ENCODE measurements around the gene CMC2.

Gene CMC2

DNA sequence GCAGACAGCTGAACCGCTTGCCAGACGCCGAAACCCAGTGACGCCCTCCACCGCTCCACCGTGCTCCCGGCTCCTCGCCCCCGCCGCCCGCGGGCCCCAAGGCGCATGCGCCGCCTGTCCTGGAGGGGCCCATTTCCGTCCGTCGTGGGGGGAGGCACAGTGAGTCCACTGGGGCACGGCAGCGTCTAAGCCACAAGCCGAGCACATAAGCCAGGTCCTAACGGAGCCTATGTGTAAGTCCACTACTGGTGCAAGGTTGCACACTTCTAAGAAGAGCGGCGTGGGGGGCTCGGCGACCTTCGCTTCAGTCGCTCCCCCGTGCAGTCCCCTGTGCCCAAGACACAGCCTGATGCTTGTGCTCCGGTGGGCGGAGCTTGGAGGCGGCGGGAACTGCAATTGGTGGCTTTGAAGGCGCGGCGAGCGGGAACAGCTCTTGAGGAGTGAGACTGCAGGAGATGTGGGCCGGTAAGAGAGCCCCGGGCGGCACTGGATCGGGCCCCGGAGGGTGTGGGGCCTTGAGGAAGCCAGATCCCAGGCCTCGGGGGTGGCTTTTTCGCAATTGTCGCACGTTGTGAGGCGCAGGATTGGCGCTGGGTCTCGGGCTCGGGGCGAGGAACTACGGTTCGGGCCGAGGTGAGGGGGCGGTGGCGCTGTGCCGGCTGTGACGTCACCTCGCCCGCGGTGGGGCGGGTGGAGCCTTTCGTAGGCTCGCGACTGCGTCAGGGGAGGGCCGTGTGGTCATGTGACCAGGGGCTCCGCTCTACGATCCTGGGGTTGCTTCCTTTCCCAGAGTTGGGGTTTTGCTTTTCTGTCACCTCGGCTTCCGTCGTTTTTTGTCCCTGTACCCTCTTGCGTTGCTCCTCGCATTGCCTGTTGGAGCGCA is at the start of gene CMC2, which contains the start of gene CENPN:
TSS of gene CMC2 (minus strand) at position 73 of the 883 bp plus-strand sequence. CDS start 9,491 bp downstream, outside the sequence.
TSS of gene CENPN (plus strand) at position 402 of the 883 bp plus-strand sequence. CDS start 4,726 bp downstream, outside the sequence.
- DNase-seq (ENCODE audit: low read depth, low spot score): peak; percentile 99

DNA sequence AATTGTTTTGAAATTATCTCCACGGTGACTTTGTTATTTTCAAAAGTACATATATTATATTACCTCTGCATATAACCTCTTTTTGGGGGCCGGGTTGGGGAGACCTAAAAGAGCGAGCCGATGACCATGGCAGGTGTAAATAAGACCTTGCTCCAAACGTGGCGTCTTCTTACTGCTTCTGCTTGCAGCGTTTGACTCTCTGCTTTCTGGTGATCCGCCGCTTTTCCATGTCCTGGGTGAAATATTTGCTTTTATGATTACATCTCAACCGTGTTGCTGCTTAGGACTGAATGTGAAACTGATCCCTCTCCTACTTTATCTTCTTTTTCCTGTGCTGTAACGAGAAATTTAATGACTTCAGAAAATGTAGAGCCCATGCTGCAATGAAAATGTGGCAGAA is 47.1 kb upstream of the CMC2 start:
- DNase-seq (ENCODE audit: low read depth, low spot score): no peak

DNA sequence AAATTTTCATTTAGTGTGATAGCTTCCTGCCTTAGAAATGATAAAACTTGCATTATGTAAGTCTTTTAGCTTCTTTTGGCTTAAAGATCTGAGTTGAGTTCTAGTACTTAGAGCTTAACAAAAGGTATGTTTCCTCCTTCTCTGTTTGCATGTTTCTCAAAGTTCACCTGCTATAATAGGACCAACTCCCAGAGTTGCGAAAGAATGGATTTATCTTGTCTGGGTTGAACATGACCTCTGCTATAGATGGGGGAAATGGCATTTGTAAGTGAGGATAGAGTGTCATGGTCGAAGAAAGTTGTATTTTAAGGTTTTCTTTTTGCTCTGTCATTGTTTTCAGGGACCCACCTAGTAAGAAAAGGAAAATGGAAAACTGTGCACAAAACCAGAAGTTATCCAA is 36.1 kb upstream of the CMC2 start:
- DNase-seq (ENCODE audit: low read depth, low spot score): no peak

DNA sequence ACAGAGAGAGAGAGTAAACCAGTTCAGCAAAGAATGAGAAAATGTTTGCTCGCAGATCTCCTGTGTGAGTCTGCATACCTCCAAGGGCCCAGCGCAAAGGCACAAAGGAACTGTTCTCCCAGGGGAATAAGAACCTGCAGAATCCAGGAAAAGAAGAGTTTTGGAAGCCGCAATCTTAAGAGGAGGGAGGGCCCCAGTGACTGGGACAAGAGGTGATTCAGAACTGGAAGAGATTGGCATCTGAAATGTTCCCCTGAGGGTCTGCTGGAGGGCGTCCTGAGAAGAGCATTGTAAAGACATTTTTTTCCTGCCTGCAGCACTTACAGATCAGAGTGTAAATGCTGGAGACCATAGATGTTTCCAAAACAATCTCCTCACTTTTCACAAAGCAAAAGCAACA is 35.0 kb upstream of the CMC2 start:
- DNase-seq (ENCODE audit: low read depth, low spot score): peak; percentile 73

DNA sequence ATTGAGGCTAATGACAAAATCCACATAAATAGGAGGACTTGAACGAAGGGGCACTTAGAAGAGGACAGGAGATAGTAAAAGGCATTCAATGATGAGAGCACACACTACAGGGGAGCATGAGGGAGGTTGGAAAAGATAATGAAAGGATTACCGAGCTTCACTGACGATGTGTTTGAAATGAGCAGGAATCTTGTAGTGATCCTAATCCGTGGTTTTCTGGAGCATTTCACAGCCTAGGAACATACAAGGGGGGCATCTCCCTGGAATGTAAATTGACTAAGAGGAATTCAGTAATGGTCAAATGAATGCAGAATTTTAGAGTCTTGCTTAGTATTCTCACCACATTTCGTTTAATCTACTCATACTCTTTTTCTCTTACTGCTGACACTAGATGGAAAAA is 34.2 kb upstream of the CMC2 start:
- no peak for DNase-seq (ENCODE audit: low read depth, low spot score)

DNA sequence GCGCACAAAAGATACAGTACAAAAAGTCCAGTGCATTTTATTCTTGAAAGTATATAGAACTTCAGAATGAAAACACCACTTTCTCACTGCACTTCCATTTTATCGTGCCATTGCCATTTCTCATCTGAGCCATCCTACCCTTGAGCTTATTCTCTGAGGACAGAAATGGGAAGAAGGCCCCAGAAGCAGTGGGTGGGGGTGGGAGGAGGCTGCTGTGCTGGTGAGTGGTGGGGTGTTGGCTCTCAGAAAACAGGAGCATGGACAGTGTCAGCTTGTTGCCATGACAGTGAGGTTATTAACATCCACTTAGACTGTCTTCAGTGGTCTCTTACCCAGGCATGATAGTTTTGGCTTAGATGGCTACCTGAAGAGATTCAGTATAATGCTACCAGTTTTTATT is 33.4 kb upstream of the CMC2 start:
- DNase-seq (ENCODE audit: low read depth, low spot score): no peak

DNA sequence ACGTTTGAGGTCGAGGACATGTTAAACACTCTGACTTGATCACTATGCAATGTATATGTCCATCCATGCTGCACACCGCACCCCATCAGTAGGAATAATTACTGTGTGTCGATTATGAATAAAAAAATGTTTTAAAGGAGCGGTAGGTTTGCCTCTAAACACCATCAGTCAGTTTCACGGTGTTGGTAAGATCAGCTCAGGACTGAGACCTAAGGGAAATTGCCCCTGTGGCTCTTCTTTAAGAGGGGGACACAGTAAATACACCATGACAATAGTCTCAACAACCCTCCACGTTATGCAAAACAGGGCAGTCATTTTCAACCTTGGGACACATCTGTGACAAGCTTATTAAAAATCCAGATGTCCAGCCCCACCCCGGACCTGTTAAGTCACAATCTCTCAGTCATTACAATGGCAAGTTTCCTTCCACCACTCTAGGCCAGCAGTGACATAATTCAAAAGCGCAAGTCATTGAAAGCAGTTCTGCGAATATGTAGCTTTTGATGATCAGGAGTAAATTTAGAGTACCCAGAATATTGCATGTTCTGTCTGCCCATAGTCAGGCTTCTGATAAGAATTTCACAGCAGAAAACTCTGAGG is 30.2 kb upstream of the CMC2 start:
- DNase-seq (ENCODE audit: low read depth, low spot score): no peak

DNA sequence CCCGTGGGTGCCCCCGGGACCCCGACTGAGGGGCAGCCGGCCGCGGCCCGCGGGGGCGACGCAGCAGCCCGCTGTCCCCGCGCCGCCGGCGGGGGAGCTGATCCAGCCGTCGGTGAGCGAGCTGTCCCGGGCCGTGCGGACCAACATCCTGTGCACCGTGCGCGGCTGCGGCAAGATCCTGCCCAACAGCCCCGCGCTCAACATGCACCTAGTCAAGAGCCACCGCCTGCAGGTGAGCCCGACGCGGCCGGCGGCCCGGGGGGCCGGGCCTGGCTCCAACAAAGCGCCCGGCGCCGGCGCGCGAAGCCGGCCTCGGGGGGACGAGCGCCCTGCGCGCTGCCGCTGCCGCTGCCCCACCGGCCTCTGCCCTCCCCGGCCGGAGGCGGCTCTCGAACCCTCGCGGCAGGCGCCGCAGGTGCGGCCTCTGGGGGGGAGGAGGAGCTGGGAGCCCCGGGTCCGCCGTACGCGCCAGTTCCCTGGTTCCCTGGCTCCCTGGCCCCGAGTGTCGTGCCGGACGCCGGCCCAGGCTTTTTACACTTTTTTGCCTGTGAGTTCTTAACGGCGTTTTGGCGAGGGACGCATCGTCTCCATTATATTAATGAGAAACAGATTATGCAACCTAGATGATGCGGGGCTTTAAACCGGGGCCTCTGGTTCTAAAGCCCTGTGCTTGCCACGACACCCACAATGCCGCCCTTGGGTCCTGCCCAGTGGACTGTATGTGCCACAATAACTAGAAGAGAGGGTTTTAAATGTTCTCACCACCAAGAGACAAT is 29.5 kb upstream of the CMC2 start:
- peak; percentile 35 for DNase-seq (ENCODE audit: low read depth, low spot score)

DNA sequence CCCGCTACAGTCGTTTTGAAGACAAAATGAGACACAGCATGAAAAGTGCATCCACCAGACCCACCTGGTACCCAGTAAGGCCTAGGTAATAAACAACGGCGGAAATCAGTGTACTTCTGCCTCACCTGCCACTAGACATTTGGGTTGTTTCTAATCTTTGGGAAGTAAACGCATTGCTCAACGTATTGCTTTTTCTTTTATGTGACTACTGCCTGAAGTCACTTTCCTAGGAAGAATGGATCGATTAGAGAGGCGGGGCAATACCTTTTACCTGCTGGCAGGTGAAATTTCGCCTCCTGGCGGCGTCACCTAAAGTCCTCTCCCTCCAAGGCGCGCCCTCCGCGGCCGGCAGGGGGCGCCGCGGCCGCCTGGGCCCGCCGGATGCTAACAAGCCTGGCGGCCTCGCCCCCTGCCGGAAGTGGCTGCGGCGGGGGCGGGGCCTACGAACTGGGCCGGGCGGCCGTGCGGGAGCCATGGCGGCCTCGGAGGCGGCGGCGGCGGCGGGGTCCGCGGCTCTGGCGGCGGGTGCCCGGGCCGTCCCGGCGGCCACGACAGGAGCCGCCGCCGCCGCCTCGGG is 28.8 kb upstream of the CMC2 start, which contains the start of gene ATMIN:
TSS of gene ATMIN (plus strand) at position 445 of the 577 bp plus-strand sequence. CDS start at position 474, 29 bp downstream.
- DNase-seq (ENCODE audit: low read depth, low spot score): peak; percentile 96

DNA sequence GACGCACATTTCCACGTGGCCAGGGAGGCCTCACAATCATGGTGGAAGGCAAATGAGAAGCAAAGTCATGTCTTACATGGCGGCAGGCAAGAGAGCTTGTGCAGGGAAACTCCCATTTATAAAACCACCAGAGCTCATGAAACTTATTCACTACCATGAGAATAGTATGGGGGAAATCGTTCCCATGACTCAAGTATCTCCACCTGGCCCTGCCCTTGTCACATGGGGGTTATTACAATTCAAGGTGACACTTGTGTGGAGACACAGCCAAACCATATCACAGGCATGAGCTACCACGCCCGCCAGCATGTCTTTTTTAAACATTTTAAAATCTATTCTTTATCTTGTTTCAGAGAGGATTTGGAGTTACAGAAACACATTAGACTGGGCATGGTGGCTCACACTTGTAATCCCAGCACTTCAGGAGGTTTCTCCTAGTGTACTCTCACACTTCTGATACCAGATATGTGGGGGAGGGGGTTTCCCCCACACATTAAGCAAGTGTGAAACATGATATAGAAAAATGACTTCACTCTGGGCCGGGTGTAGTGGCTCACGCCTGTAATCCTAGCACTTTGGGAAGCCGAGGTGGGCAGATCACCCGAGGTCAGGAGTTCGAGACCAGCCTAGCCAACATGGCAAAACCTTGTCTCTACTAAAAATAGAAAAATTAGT is 23.4 kb upstream of the CMC2 start:
- DNase-seq (ENCODE audit: low read depth, low spot score): no peak

DNA sequence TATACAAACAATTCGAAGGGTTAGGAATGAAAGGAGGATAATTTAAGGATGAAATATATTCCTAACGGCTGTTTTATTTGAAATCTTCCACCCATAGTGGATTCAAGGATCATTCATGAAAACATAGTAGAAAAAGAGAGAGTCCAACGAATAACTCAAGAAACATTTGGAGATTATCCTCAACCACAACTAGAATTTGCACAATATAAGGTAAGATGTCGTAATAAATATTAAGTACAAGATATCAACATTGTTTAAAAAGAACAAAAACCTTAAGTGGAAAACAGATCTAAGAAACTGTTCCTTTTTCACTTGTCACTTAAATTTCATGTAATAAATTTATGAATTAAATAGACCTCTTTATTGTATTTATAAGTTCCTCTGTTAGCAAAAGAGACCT is 19.7 kb upstream of the CMC2 start:
- DNase-seq (ENCODE audit: low read depth, low spot score): no peak

DNA sequence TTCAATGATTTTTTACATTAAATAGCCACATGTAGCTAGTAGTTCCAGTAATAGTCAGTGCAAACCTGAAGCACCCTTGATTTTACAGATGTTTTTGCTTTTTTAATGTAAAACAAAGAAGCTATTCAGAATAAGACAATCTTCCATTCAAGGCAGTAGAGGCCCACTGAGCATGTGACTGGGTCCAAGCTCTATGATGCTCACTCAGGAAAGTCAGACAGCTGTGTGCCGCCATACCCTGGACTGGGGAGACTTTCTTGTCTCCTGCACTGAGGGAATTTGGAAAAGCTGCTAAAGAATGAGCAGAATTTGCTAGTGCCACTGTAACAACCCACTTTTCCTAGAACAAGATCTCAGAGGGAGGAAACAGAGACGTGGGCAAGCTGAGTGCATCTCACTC is 11.8 kb upstream of the CMC2 start:
- no peak for DNase-seq (ENCODE audit: low read depth, low spot score)

DNA sequence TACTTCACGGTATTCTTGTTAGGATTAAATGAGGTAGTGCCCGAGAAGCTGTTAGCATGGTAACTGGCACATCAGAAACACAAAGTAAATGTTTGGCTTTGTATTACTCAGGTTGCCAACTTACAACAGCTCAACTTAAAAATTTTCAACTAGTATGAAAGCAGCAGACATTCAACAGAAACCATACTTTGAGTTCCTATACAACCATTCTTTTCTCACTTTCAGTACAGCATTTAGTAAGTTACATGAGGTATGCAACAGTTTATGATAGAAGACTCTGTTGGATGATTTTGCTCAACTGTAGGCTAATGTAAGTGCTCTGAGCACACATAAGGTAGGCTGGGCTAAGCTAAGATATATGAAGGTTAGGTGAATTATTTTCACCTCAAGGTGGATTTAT is 8.0 kb upstream of the CMC2 start:
- DNase-seq (ENCODE audit: low read depth, low spot score): no peak

DNA sequence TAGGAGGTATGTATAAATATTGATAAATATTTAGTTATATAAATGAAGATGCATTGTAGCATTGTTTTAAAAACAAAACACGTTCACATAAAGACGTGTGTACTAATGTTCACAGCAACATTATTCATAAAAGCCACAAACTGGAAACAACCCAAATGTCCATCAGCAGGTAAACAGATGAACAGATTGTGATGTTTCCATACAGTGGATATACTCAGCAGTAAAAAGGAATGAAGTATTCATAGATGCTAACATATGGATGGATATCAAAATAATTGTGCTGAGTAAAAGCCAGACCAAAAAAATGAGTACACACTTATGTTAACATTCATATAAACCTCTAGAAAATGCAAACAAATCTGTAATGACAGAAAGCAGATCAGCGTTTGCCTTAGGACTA is 6.3 kb upstream of the CMC2 start:
- no peak for DNase-seq (ENCODE audit: low read depth, low spot score)

DNA sequence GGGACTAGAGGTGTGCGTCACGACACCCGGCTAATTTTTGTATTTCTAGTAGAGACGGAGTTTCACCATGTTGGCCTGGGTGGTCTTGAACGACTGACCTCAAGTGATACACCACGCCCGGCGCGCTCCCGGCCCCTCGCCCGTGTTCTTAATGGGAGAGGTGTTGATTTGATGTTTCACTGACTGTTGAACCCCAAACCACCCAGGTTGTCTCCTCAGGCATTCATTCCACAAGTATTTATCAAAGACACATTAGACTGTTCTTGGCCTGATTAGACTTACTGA is 1.8 kb upstream of the CMC2 start:
- no peak for DNase-seq (ENCODE audit: low read depth, low spot score)

DNA sequence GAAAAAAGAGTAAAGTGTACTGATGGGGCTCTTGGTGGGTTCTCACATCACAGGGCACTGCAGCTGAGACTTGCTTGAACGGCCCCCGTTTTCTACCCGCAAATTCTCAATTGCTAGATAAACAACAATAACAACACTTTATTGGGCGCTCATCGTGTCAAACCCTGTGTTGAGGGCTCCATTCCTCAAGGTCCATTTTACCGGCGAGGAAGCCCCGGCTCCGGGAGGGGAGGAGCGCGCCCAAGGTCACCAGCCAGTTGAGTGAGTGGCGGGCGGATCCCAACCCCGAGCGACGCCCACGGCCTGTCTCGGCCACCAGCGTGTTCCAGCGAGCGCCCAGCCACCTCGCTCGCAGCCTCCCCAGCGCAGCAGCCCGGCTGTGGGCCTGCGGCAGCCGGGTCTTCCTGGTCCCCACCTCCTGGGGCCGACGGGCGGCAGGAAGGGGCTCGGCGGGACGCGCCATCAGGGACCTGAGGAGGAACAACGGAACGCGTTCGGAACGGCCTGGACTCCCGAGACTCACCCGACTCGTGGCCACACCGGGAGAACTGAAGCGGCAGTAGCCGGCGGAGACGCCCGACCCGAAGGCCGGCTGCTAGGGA is 373 bp downstream of the CMC2 start:
- no peak for DNase-seq (ENCODE audit: low read depth, low spot score)

DNA sequence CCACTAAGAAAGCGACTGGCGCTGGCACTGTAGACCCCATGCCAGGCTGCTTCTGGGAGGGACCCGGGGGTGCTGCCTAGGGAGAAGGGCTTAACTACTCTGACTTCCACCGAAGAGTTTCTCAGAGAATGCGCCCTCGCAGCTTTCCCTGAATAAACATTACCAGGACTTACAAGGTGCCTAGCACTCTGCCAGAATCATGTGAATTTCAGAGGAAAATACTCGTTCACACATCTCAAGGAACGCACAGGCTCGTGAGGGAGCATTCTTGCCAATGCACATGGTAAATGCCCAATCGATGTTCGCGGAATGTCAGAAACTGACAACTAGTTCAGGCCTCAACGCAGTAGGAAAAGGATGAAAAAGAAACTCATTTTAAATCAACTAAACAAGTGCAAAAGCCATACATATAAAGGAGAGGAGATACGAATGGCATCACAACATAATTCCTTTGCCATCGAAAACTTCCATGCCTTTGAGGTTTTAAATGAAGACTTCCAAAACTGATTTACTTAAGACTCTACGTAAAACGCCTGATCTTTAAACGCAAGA is 999 bp downstream of the CMC2 start:
- peak; percentile 35 for DNase-seq (ENCODE audit: low read depth, low spot score)

DNA sequence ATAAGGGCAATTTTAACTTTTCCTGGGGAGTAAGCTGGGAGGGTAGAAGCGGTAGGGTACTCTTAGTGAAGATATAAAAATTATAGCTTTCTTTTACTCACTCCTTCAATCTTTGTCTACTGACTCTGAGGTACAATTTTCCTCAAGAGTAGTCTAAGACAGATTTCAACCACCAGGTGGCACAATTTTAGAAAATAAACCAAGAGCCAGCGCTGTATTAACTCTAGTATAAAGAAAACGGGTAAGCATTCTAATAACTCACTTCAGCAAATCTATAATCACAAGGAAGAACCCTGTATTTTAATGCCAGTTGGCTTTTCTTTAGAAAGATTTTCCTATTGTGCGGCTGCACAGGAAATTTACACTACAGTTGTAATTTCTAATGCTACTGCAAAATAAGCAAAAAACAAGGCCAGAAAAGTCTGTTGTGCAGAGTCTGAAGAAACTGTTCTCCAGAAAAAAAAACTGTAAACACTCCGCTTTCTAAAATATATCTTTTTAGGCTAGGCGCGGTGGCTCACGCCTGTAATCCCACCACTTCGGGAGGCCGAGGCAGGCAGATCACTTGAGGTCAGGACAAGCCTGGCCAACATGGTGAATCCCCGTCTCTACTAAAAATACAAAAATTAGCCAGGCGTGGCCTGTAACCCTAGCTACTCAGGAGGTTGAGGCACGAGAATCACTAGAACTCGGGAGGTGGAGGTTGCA is 1.9 kb downstream of the CMC2 start:
- DNase-seq (ENCODE audit: low read depth, low spot score): peak; percentile 23

DNA sequence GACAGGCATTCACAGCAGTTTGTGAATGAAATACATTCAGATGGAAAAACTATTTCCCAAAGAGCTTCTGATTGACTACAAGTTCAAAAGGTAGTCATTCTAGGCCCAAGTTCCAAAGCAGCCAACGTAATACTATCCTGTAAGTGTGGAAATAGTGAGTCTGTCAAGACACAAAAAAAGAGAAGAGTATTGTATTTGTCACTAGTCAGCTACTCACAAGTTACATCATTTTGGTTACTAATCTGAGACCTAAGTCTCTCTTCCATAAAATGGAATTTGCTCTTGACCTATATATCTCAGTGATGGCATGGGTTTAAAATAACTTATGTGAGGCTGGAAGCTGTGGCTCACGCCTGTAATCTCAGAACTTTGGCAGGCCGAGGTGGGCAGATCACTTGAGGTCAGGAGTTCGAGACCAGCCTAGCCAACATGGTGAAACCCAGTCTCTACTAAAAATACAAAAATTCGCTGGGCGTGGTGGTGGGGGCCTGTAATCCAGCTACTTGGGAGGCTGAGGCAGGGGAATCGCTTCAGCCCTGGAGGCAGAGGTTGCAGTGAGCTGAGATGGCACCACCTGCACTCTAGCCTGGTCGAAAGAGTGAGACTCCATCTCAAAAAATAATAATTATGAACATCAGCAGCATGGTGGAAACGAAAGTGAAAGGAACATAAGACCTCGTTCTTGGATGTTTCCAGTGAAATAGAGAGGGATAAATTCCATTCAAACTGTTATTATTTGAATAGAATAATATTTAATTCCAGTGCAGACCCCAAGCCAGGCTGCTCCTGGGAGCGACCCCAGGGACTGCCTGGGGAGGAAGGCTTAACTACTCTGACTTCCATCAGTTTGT is 2.9 kb downstream of the CMC2 start:
- no peak for DNase-seq (ENCODE audit: low read depth, low spot score)
